GM18858 (cell line): ENCODE data around the gene PMF1.

Experiments used
- ATAC-seq: cut with Tn5 transposase; IDR thresholded peaks from one replicate; pipeline ENCODE4 v1.9.1; 2021; ENCODE audit not compliant: unreplicated experiment

PMF1 gene

GRCh38 chr1:156262461-156263287 lies 49.9 kb downstream of the PMF1 start:
- ATAC-seq, result no peak

GRCh38 chr1:156263288-156263655 lies 50.5 kb downstream of the PMF1 start:
- no peak for ATAC-seq

- ATAC-seq, result no peak
Observed at GRCh38 chr1:156266051-156266450, 53.2 kb downstream of the PMF1 start.

GRCh38 chr1:156268336-156268735 lies 55.5 kb downstream of the PMF1 start:
- no peak for ATAC-seq

GRCh38 chr1:156270314-156270713 lies 57.5 kb downstream of the PMF1 start:
- no peak for ATAC-seq

GRCh38 chr1:156276532-156276931 lies 63.7 kb downstream of the PMF1 start:
- ATAC-seq, result no peak

GRCh38 chr1:156276966-156277381 lies 64.2 kb downstream of the PMF1 start:
- no peak for ATAC-seq

- no peak for ATAC-seq
Observed at GRCh38 chr1:156279837-156280236, 67.0 kb downstream of the PMF1 start.

- no peak for ATAC-seq
Observed at GRCh38 chr1:156281281-156281680, 68.5 kb downstream of the PMF1 start.

- ATAC-seq, result no peak
Observed at GRCh38 chr1:156281693-156282478, 69.1 kb downstream of the PMF1 start.

GRCh38 chr1:156282479-156283222 lies 69.8 kb downstream of the PMF1 start, which contains the start of gene SMG5:
TSS of gene SMG5 (minus strand) at chr1:156282825. CDS start at chr1:156282680, 145 bp downstream.
- ATAC-seq, result peak; percentile 64

- ATAC-seq, result no peak
Observed at GRCh38 chr1:156283521-156283920, 70.7 kb downstream of the PMF1 start.

- ATAC-seq, result no peak
Observed at GRCh38 chr1:156284112-156284511, 71.3 kb downstream of the PMF1 start, which contains the start of gene TMEM79. TSS of gene TMEM79 (plus strand) at chr1:156284325. CDS start at chr1:156285227, 902 bp downstream.

- no peak for ATAC-seq
Observed at GRCh38 chr1:156284757-156285156, 72.0 kb downstream of the PMF1 start.

GRCh38 chr1:156285437-156285836 lies 72.6 kb downstream of the PMF1 start:
- no peak for ATAC-seq

GRCh38 chr1:156286061-156286460 lies 73.3 kb downstream of the PMF1 start:
- ATAC-seq, result no peak
